Activated CD4-positive, alpha-beta memory T cell treated with anti-CD3 and anti-CD28 coated beads, Interleukin-2, amount 10 ng/mL, durations not matched to agents 7 days and 5 days (primary cell): ENCODE data around the gene CERK. TPM values are rescaled to one million over a fixed set of nuclear protein-coding genes. Genes with fewer than 3 reads are reported as not detected.
"Not testable (repeated sequence)": the region's sequence is repeated elsewhere in the genome, so short reads cannot be mapped to it uniquely, and the experiment has no call there.

ENCODE experiments used
- CTCF ChIA-PET: fragments of 350-600 bp; sonication (Branson Sonifier 250); formaldehyde crosslinking; loops from one replicate; lab custom pipeline; 2021; ENCODE audit warnings: antibody characterized with exemption, inconsistent platforms; lab: Charles Lee
- POLR2A ChIA-PET: fragments of 350-600 bp; sonication (Branson Sonifier 250); formaldehyde crosslinking; loops from one replicate; lab custom pipeline; 2021; ENCODE audit warnings: antibody characterized with exemption; lab: Charles Lee
- DNase-seq: peaks from one replicate; pipeline ENCODE4 v3.0.0-alpha.2; 2020
- H3K27ac Mint-ChIP-seq: one replicate; pipeline ENCODE4 v1.8.0; 2021; ENCODE audit warnings: mild to moderate bottlenecking, mixed read lengths
- H3K27me3 Mint-ChIP-seq: one replicate; pipeline ENCODE4 v1.8.0; 2021; ENCODE audit warnings: mixed read lengths
- H3K36me3 Mint-ChIP-seq: one replicate; pipeline ENCODE4 v1.8.0; 2021; ENCODE audit warnings: low read depth, mixed read lengths
- H3K4me1 Mint-ChIP-seq: one replicate; pipeline ENCODE4 v1.8.0; 2021; ENCODE audit warnings: mixed read lengths
- H3K4me3 Mint-ChIP-seq: one replicate; pipeline ENCODE4 v1.8.0; 2021; ENCODE audit warnings: mild to moderate bottlenecking, mixed read lengths
- H3K9me3 Mint-ChIP-seq: one replicate; pipeline ENCODE4 v1.8.0; 2021; ENCODE audit warnings: mixed read lengths
- total RNA-seq, 2 experiments: library from RNA; stranded (reverse); gene quantifications; one replicate each; pipeline ENCODE4 v1.2.3, GENCODE V29; 2021

CERK gene
- total RNA-seq, 2 experiments from 2014 or later = 68.7 to 73.4 TPM

- Mint-ChIP-seq H3K27ac (peak overlapping the region; percentile 100), H3K36me3 (peaks cover 38% of the 10 kb centered on the region), H3K4me3 (peak overlapping the region; percentile 99), H3K9me3 (no peaks in the 10 kb centered on the region), H3K27me3 (no peaks in the 10 kb centered on the region), H3K4me1 (peaks cover 56% of the 10 kb centered on the region)
- ChIA-PET CTCF (interaction anchor here (0.5 to 1.3 kb wide), 6 partner anchors 23 to 172 kb away, joined by 3 to 5 read pairs (median 3); partner anchors contain the start of gene TBC1D22A), POLR2A (interaction anchor here (1.0 to 2.5 kb wide), 7 partner anchors 14 to 440 kb away, joined by 3 to 17 read pairs (median 5); partner anchors contain the start of genes GTSE1 and TBC1D22A)
- no peak for DNase-seq
Observed at GRCh38 chr22:46735747-46736608, 2.1 kb downstream of the CERK start.

DNA sequence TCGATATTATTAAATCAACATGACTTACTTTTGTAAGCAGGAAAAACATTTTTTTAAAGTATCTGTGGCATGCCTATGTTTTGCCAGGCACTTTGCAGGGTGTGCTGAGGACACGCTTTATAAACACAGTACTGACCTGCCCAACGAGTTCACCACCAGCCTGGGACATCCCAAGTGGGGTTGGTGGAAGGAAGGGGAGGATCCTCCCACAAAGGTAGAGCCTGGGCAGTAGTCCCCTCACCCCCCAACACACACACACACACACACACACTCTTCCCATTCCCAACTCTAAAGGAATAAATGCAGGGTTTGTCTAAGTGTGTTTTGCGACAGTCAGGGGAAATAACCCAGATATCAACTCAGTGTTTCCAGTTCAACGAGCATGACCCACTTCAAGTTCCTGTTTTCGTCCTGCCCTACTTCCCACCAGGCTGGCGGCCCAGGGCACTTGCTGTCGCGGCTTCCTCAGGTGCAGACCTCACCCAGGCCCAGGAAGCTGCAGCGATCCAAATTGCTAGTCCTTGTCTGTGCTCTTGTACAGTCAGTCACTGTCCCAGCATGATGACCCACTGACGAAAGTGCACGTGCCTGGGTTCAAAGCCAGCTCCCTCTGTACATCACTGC lies 3.1 kb downstream of the CERK start:
- DNase-seq = peak; percentile 74
- no peaks in the 10 kb centered on the region for H3K27me3 Mint-ChIP-seq
- peaks cover 60% of the 10 kb centered on the region for H3K4me1 Mint-ChIP-seq
- H3K36me3 Mint-ChIP-seq = peaks cover 44% of the 10 kb centered on the region
- POLR2A ChIA-PET = interaction anchor here (1.0 to 2.5 kb wide), 6 partner anchors 15 to 121 kb away, joined by 3 to 17 read pairs (median 6); partner anchors contain the start of gene TBC1D22A
- H3K27ac Mint-ChIP-seq = peak overlapping the region; percentile 100
- peak overlapping the region; percentile 99 for H3K4me3 Mint-ChIP-seq
- CTCF ChIA-PET = interaction anchor here (0.8 kb wide), 1 partner anchor 27 kb away, joined by 3 read pairs; the partner anchor contains the start of gene TBC1D22A
- H3K9me3 Mint-ChIP-seq = no peaks in the 10 kb centered on the region

- Mint-ChIP-seq H3K4me3 (peak overlapping the region; percentile 99), H3K4me1 (peaks cover 61% of the 10 kb centered on the region), H3K27ac (peak overlapping the region; percentile 100), H3K36me3 (peaks cover 46% of the 10 kb centered on the region)
- ChIA-PET POLR2A (interaction anchor here (1.3 to 2.5 kb wide), 3 partner anchors 16 to 69 kb away, joined by 4 to 17 read pairs (median 15); partner anchors contain the start of gene TBC1D22A), CTCF (interaction anchor here (0.8 kb wide), 1 partner anchor 24 kb away, joined by 3 read pairs; no protein-coding TSS in a partner anchor)
- H3K27me3 Mint-ChIP-seq, DNase-seq, H3K9me3 Mint-ChIP-seq: not testable (repeated sequence)
Observed at GRCh38 chr22:46734213-46734722, 3.8 kb downstream of the CERK start.

DNA sequence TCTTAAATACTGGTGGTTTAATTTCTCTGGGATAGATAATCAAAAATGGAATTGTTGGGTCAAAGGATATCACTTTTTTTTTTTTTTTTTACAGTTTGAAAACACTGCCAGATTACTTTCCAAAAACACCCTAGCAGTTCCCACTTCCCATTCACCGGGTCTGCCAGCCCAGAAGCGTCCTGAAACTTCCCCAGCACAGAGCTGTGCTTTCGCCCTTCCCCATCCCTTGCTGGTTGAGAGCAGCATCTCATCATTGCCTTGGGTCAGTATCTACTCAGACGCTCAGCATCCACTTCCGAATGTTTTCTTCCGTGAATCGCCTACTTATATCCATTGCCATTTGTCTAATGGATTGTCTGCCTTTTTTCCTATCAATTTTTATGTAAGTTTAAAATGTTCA lies 5.5 kb downstream of the CERK start:
- ChIA-PET CTCF (interaction anchor here (0.7 to 1.4 kb wide), 3 partner anchors 20 to 169 kb away, joined by 3 to 5 read pairs (median 3); no protein-coding TSS in a partner anchor), POLR2A (interaction anchor here (1.0 kb wide), 1 partner anchor 30 kb away, joined by 5 read pairs; the partner anchor contains the start of gene TBC1D22A)
- Mint-ChIP-seq H3K36me3 (peaks cover 52% of the 10 kb centered on the region), H3K4me1 (peaks cover 54% of the 10 kb centered on the region), H3K27me3 (no peaks in the 10 kb centered on the region), H3K9me3 (no peaks in the 10 kb centered on the region), H3K27ac (no peak overlapping the region), H3K4me3 (no peak overlapping the region)
- DNase-seq = no peak

DNA sequence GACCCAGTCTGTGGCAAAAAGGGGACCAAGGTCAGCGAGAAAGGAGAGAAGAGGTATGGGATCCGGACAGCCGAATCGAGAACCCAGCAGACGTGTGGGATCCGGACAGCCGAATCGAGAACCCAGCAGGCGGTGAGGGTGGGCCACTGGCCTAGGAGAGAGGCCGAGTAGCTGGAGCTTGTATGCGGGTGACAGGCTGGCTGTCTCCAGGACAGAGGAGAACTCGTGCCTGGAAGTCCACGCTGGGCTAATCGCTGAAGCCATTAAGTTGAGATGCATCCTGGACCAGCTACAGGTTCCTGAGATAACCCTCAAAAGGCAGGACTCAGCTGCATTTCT lies 6.0 kb downstream of the CERK start:
- Mint-ChIP-seq H3K4me3 (no peak overlapping the region), H3K9me3 (no peaks in the 10 kb centered on the region), H3K4me1 (peaks cover 52% of the 10 kb centered on the region), H3K27me3 (no peaks in the 10 kb centered on the region), H3K27ac (no peak overlapping the region), H3K36me3 (peaks cover 49% of the 10 kb centered on the region)
- ChIA-PET POLR2A (no interaction called here), CTCF (no interaction called here)
- no peak for DNase-seq

DNA sequence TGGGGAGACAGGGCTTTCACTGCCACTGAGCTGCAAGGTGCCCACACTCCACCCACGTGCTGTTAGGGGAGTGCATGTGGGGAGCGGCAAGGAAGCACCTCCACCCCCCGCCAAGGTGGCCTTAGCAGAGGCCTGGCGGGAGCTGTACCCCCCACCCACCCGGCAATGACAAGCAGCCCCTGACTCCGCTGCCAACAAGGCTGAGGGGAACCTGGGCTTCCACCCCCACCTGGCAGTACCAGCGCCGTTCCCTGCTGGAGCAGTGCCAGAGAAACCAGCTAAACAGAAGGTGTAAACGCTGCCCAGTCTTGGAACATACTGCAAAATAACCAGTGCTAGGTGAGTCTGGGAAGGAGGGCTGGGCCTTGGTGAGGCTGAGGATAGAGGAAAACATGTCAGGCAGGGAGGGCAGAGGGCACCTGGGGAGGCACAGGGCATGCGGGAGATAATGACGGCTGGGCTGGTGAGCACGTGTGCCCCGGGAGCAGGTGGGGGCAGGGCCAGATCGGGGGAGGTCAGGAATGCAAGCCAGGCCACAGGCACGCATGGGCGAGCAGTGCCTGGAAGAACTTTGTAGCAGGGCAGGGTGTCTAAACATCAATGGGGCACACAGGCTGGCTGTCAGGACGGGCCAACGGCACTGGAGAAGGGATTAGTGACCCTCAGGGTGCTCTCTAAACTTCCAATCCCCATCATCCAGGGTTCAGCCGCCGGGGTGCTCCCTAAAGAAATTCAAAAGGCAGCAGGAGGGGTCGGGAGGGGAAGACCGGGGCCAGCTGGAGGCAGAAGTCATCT lies 6.6 kb downstream of the CERK start:
- Mint-ChIP-seq H3K4me3 (no peak overlapping the region), H3K36me3 (peaks cover 48% of the 10 kb centered on the region), H3K4me1 (peaks cover 47% of the 10 kb centered on the region), H3K27me3 (no peaks in the 10 kb centered on the region), H3K27ac (no peak overlapping the region), H3K9me3 (no peaks in the 10 kb centered on the region)
- DNase-seq = no peak
- ChIA-PET CTCF (no interaction called here), POLR2A (no interaction called here)

GRCh38 chr22:46730568-46731245 lies 7.3 kb downstream of the CERK start:
- no peak overlapping the region for H3K27ac Mint-ChIP-seq
- DNase-seq = no peak
- peaks cover 53% of the 10 kb centered on the region for H3K36me3 Mint-ChIP-seq
- no peaks in the 10 kb centered on the region for H3K9me3 Mint-ChIP-seq
- H3K4me3 Mint-ChIP-seq = no peak overlapping the region
- peaks cover 43% of the 10 kb centered on the region for H3K4me1 Mint-ChIP-seq
- POLR2A ChIA-PET = no interaction called here
- H3K27me3 Mint-ChIP-seq = no peaks in the 10 kb centered on the region
- CTCF ChIA-PET = no interaction called here

DNA sequence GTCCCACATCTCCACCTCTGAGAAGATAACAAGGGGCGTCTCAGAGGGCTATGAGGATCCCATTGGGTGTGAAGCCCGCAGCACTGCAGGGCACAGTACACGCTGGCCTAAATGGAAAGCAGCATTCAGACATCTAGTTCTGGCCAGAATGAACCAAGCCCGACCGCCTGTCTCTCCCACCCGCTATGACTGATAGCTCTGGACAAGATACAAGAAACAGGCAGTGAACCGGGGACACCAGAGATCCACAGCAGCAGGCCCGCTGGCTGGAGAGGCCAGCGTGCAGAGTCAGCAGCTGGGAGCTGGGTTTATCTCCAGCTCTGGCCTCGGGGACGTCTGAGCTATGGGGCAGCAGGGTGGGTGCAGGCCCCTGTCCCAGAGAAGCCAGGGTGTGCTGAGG lies 9.6 kb downstream of the CERK start:
- DNase-seq = no peak
- Mint-ChIP-seq H3K9me3 (no peaks in the 10 kb centered on the region), H3K36me3 (peaks cover 51% of the 10 kb centered on the region), H3K27ac (no peak overlapping the region), H3K4me1 (peaks cover 22% of the 10 kb centered on the region), H3K4me3 (no peak overlapping the region), H3K27me3 (no peaks in the 10 kb centered on the region)
- ChIA-PET POLR2A (no interaction called here), CTCF (no interaction called here)

DNA sequence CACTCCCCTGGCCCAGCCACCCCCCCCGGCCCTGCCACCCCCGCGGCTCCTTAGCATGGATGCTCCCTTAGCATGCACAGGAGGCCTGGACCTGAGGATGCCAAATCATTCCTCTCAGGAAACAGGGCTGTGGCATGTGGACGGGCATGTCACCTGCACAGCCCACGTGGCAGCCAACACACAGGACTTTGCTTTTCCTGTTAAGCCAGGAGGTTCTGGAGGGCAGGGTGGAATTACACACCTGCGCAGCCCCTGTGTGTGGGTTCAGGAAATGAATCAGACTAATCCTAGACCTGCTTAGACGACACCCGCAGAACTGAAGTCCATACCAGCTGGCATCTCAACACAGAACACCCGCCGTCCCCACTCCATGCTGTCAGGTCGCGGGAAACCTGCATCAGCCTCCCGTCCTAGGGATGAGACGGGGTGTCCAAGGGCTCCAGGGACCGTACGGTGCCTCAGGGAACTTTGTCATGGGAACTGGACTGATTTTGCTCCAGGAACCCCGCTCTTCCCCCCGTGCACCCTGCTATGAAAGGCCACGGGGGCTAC lies 10.2 kb downstream of the CERK start:
- no peak overlapping the region for H3K27ac Mint-ChIP-seq

DNA sequence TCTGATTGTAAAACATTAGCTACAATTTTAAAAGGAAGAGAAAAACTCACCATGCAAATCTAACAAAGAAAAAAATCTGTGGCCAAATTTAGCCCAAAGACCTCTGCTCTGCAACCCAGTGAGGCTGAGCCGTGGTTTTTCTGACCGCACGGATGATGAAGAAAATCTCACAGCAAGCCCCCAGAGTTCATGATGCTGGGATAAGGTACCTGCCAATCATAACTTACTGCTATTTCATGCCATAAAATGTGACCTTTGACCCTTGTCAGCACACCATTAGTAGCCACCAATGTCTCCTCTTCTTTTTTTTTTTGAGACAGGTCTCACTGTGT lies 11.1 kb downstream of the CERK start:
- peaks cover 46% of the 10 kb centered on the region for H3K36me3 Mint-ChIP-seq
- POLR2A ChIA-PET = no interaction called here

More for the DNA sequence above, 10.2 kb downstream of the CERK start:
- Mint-ChIP-seq H3K4me1 (peaks cover 22% of the 10 kb centered on the region), H3K36me3 (peaks cover 51% of the 10 kb centered on the region), H3K9me3 (no peaks in the 10 kb centered on the region), H3K27me3 (no peaks in the 10 kb centered on the region), H3K4me3 (no peak overlapping the region)
- DNase-seq = no peak
- ChIA-PET CTCF (no interaction called here), POLR2A (no interaction called here)

GRCh38 chr22:46726066-46726985 lies 11.7 kb downstream of the CERK start:
- Mint-ChIP-seq H3K9me3 (no peaks in the 10 kb centered on the region), H3K4me1 (peaks cover 10% of the 10 kb centered on the region), H3K4me3 (no peak overlapping the region), H3K27me3 (no peaks in the 10 kb centered on the region), H3K27ac (no peak overlapping the region), H3K36me3 (peaks cover 46% of the 10 kb centered on the region)
- CTCF ChIA-PET = no interaction called here
- POLR2A ChIA-PET = interaction anchor here (1.4 kb wide), 1 partner anchor 77 kb away, joined by 3 read pairs; no protein-coding TSS in a partner anchor
- no peak for DNase-seq

More for the DNA sequence above, 11.1 kb downstream of the CERK start:
- CTCF ChIA-PET = no interaction called here
- H3K4me3 Mint-ChIP-seq = no peak overlapping the region
- peaks cover 15% of the 10 kb centered on the region for H3K4me1 Mint-ChIP-seq
- no peaks in the 10 kb centered on the region for H3K27me3 Mint-ChIP-seq
- no peak overlapping the region for H3K27ac Mint-ChIP-seq
- H3K9me3 Mint-ChIP-seq = no peaks in the 10 kb centered on the region
- no peak for DNase-seq
